NCI-H1417 (cell line): Measurements from ENCODE around the gene NAT16.
A peak's percentile ranks its signal among the peaks of the same experiment; 100 is the strongest.
"Not testable (repeated sequence)": the region's sequence is repeated elsewhere in the genome, so short reads cannot be mapped to it uniquely, and the experiment has no call there.

Experiments used
- DNase-seq, 3 experiments: peaks; one replicate each; lab custom pipeline; 2025; lab: John Stamatoyannopoulos, UW

The NAT16 gene

DNA sequence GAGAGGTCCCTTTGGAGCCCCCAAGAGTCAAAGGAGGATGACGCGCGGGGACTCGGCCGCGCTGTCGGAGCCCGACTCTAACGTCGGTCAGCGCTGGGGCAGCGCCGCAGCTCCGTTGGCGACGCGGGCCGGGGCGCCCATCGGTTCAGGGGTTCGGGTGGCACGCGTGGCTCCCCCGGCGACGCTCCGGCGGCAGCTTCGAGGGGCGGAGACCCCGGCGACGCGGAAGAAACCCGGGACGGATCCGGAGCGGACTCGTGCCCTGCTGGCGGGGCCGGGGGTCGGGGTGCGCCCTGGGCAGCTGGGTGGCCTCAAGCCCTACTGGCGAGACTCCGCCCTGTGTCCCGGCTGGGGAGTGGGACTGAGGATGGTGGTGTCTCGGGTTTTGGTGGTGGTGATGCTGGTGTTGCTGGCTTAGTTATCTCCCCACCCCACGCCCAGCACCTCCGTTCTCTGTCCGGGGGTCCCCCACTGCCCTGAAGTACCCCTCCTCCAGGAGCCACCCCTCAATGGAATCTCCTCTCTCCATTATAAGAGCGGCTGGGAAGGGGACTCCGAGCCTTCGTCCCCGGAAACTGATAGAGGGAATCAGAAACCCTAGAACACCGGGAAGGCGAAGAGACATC is at the start of gene NAT16:
NAT16 (minus strand) TSS at position 164 of the 626 bp plus-strand sequence. CDS start 5,486 bp downstream, outside the sequence.
- peak; percentile 36 to 66 (median 48) for DNase-seq

- no peak for DNase-seq
These were observed 46.6 kb upstream of the NAT16 start for GRCh38 chr7:101226721-101227120.

DNA sequence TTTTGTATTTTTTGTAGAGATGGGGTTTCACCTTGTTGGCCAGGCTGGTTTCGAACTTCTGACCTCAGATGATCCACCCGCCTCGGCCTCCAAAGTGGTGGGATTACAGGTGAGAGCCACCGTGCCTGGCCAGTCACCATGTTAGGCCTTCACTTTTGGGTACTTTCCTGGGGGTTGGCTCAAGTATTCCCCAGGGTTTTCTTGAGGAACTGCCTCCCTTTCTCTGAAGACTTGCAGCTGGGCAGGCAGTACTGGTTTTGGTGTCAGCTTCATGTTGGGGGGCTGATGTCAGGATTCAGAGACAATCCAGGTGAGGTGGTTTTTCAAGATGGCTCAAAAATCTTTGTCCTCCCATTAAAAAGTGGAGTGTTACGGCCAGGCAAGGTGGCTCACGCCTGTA is 45.6 kb upstream of the NAT16 start:
- DNase-seq, result no peak

DNA sequence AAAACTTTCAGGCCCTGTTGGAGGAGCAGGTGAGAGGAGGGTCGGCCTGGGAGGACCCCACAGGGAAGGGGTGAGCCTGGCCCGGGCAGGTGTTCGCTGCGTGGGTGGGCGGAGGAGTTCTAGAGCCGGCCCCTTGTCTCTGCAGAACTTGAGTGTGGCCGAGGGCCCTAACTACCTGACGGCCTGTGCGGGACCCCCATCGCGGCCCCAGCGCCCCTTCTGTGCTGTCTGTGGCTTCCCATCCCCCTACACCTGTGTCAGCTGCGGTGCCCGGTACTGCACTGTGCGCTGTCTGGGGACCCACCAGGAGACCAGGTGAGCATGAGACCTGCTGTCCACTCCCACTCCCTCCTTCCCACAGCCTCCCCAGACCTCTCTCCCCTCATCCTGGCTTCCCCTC is 43.4 kb upstream of the NAT16 start:
- DNase-seq, result no peak

GRCh38 chr7:101222275-101222830 is 42.3 kb upstream of the NAT16 start:
- no peak for DNase-seq

GRCh38 chr7:101220295-101220694 is 40.2 kb upstream of the NAT16 start:
- DNase-seq, result no peak

DNA sequence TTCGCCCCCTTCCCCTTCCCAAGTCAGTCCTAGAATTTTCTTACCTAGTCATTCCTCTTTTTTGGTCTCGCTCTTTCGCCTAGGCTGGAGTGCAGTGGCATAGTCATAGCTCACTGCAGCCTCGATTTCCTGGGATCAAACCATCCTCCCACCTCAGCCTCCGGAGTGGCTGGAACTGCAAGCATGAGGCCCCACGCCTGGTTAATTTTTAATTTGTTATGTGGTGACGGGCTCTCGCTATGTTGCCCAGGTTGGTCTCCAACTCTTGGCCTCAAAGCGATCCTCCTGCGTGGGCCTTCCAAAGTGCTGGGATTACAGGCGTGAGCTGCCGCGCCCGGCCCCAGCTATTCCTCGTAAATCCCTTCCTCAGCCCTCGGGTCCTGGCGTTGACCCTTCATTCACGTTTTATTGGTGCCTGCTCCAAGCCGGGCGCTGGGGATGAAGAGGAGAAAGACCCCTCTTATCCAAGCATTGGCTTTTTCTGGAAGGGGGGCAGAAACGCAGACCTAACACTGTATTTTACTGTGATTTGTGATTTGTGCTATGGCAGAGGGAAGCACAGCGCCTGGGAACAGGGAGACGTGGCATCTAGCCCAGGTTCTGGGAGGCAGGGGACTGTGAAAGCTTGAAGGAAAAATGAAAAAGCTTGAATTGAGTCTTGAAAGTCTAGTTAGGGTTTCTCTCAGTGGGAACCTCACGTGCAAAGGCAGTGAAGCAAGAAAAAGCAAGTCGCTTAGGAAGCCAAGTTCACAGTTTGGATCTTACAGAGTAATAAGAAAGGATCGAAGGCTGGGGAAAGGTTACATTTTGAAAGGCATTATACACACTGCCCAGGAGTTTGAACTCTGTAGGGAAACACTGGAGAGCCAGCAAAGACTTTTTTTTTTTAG is 38.4 kb upstream of the NAT16 start:
- DNase-seq, result no peak

DNA sequence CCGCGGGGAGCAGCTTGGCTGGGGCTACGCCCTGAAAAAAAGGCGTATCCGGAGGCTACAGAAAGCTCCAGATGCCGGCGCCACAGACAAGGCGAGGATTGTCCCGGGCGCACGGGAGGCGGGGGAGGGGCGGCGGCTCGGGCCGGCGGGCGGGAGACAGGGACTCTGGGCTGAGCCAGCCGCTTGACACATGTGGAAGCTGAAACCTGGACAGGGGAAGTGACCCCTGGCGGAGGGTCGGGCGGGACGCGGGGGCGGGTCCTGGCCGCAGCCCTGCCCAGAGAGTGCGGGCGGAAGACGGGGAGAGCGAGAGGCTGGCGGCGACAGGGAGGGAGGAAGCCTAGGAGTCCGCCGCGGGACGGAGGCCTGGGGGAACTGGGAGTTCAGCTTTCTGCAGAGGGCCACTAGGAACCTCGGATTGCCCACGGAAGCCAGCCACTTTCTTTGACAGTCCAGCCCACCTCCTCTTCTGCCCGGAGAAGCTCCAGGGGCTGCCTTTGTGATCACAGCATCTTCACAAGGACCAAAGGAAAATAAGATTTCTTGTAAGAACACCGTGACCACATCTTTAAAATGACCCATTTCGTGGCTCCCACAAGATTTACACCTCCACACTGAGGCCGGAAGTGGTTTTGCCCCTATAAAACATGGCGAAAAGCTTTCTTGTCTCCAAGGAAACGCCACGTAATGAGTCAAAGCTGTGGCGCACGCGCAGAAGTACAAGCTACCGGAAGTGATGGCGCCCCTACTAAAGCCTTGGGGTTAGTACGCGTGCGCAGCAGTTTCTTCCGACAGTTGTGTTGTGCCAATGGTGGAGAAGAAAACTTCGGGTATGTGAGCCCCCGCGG is 37.5 kb upstream of the NAT16 start, which contains the start of the genes PLOD3 and ZNHIT1:
PLOD3 (minus strand) TSS at position 194 of the 848 bp plus-strand sequence. CDS start 307 bp downstream, outside the sequence.
ZNHIT1 (plus strand) TSS at position 778 of the 848 bp plus-strand sequence; CDS start at position 809, 31 bp downstream.
- peak; percentile 98 to 100 (median 100) for DNase-seq

DNA sequence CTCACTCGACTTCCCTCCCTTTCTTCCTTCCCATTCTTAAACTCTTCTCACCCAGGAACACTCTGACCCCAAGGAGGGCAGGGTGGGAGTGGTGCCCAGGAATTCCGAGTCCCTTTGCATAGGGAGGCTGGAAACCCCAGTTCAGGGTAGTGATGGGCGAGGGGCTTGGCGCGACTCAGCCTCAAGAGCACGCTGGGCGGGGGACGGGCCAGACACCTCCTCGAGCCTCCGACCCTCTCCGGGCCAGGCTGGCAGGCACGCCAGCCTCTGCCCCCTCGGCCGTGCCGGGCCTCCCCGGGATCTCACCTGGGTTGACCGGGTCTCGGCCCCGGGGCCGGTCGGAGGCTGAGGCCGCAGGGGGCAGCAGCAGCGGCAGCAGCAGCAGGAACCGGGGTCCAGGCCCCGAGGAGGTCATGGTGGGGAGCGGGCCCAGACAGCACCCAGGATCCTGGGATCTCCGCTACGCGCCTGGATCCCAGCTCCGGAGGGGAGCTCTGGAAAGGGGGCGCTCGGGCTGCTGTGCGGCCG is 36.8 kb upstream of the NAT16 start:
- DNase-seq, result peak in 2 of 3 experiments; percentile 51 to 75

GRCh38 chr7:101216001-101216859 is 36.1 kb upstream of the NAT16 start:
- DNase-seq, result no peak

- no peak for DNase-seq
These were observed 31.9 kb upstream of the NAT16 start for GRCh38 chr7:101212014-101212413.

- no peak for DNase-seq
These were observed 31.4 kb upstream of the NAT16 start for GRCh38 chr7:101211501-101211900.

DNA sequence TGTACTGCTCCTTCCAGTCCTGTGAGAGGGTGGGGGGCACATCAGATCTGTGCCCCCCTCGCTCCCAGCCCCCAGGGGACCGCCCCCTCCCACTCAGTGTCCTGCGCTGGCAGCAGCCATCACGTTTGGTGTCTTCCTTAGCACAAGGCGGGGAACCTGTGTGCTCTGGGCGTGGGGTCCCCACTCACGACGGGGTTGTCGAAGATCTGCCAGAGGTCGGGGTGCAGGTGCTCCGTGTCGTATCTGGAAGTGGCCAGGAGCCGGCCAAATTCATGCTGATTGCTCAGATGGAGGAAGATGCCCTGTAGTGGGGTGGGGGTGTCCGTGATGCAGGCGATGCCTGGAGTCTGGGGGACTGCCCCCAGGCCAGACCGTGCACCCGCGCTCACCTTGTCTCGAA is 30.1 kb upstream of the NAT16 start:
- no peak for DNase-seq

DNA sequence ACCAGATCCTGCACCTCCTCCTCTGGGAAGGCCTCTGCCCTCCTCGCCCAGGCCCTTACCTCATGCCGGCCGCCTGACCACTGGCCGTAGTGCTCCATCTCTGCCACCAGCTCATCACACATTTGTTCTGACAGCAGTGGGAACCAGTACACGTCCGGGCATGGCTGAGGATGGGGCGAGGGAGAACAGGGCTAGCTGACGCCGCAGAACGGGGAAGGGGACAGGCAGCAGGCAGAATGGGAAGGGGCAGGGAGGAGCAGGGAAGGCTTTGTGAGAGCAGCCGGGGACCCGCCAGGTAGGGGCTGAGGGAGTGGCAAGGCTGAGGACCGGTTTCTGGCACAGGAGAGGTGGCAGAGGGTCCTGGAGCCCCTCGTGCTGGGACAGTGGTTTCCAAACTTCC is 28.7 kb upstream of the NAT16 start:
- DNase-seq, result no peak

DNA sequence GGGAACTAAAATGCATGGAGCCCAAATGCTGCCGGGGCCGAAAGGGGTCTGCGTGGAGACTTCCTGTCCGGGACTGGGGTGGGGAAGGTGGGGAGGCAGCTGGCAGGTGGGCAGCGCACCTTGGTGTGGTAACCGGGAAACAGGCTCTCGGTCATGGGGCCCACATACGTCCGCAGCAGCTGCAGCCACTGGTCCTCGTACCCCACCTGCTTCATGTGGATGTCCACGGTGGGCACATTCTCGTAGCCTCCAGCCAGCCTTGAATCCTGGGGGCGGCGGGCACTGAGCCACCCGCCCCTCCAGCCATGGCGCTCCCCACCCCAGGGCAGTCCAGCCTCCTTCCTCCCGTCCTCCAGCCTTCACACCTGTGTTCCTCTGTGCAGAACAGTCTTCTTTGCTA is 27.4 kb upstream of the NAT16 start:
- DNase-seq, result no peak

- no peak for DNase-seq
These were observed 26.6 kb upstream of the NAT16 start for GRCh38 chr7:101206665-101207042.

- no peak for DNase-seq
These were observed 26.0 kb upstream of the NAT16 start for GRCh38 chr7:101205901-101206664.

GRCh38 chr7:101203740-101204738 is 23.9 kb upstream of the NAT16 start:
- DNase-seq, result not testable (repeated sequence)

DNA sequence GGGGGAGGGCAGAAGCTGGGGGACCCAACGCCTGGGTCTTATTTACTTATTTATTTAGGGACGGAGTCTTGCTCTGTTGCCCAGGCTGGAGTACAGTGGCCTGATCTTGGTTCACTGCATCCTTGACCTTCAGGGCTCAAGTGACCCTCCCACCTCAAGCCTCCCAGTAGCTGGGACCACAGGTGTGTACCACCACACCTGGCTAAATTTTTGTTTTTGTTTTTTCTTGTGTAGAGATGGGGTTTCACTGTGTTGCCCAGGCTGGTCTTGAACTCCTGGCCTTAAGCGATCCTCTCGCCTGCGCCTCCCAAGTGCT is 22.5 kb upstream of the NAT16 start:
- no peak for DNase-seq
